ENCODE measurements around the gene IPO4. TPM values are rescaled to one million over a fixed set of nuclear protein-coding genes. Genes with fewer than 3 reads are reported as not detected.

The IPO4 gene
- total and polyA plus RNA-seq, 9 of the 15 experiments (the other 6 are each of a cell fraction or from before 2014, with no cell fraction given), result 7.3 to 122 (median 31.8) TPM

DNA sequence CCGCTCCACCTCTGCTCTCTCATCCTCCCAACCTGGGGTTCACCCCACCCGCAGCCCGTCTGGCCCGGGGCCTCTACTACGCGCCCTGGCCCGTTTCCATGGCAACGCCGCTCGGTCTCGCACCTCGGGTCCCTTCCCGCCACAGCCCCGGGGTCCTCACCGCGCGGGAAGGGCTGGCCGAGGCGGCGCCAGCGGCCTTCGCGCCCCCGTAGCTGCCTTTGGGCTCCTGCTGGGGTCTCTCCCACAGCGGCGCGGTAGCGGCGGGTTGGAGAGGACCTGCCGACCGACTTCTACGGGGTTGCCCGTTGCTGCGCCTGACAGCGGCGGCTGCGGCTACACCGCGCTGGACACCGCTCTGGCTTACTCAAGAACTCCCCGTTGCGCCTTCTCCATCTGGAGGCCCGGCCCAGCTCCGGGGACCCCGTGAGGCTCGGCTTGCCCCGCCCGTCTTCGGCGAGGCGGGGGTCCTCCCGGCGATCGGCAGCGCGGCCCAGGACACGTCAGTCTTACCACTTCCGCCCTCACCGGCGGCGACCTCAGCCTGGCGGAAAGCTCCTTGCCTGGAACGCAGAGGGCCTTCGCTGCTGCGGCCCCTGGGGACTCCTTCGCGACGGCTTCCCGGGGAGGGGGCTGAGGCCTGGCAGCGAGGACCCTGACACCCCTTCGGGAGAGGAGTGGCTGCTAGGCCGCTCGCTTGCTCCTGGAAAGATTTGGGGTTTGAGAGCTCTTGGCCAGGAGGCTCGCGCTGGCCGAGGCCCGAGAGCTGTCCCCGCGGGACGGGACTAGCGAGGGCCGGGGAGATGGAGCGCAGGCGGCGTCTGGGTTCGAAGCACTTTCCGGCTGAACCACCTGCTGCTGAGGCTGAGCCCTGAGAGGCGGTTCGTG, 6.8 kb upstream of the IPO4 start, which contains the start of gene TM9SF1 (continued):
- TF ChIP-seq MCM2 (IDR thresholded peaks at IDR 0.05; ENCODE audit: low read depth) (no peak), NFXL1 (CRISPR knock-in tag; IDR thresholded peaks at IDR 0.05) (no peak), FOXA3 (CRISPR knock-in tag; conservative IDR thresholded peaks at IDR 0.05 in 1 of 2, IDR thresholded peaks at IDR 0.05 in 1 of 2) (no peak), ZNF224 (CRISPR knock-in tag; IDR thresholded peaks at IDR 0.05) (no peak), SMAD2 (IDR thresholded peaks at IDR 0.05; ENCODE audit: low read depth, low read length) (no peak), TSC22D4 (tag; IDR thresholded peaks at IDR 0.05) (no peak), TFE3 (CRISPR knock-in tag; IDR thresholded peaks at IDR 0.05) (no peak), KLF6 (CRISPR knock-in tag; IDR thresholded peaks at IDR 0.05; ENCODE audit: borderline replicate concordance) (0 out of 2 replicates have a peak, but pooled peaks have one; percentile 47), SMARCB1 (IDR thresholded peaks at IDR 0.05; ENCODE audit: insufficient read length, low read depth) (no peak), KLF16 (IDR thresholded peaks at IDR 0.05) (no peak), SMARCA4 (IDR thresholded peaks at IDR 0.05) (no peak), HMG20B (CRISPR knock-in tag; IDR thresholded peaks at IDR 0.05) (no peak), ZNF75A (CRISPR knock-in tag; IDR thresholded peaks at IDR 0.05) (no peak), PHF8 (IDR thresholded peaks at IDR 0.05; ENCODE audit: borderline replicate concordance, low read length) (peak; percentile 79; the same call in 1 of the 2 replicates), PML (IDR thresholded peaks at IDR 0.05; ENCODE audit: low read length) (peak; percentile 18; the same call in 1 of the 2 replicates), SP2 (IDR thresholded peaks at IDR 0.05; ENCODE audit: extremely low read depth, low read depth, low read length, poor library complexity, severe bottlenecking) (no peak), L3MBTL2 (IDR thresholded peaks at IDR 0.05) (peak; percentile 100), DNMT1 (IDR thresholded peaks at IDR 0.05) (no peak), PHB2 (IDR thresholded peaks at IDR 0.05; ENCODE audit: low read depth) (no peak), HMG20A (CRISPR knock-in tag; conservative IDR thresholded peaks at IDR 0.05) (no peak), MTF1 (CRISPR knock-in tag; IDR thresholded peaks at IDR 0.05; ENCODE audit: borderline replicate concordance) (no peak), ZKSCAN3 (CRISPR knock-in tag; IDR thresholded peaks at IDR 0.05) (no peak), SAP30 (IDR thresholded peaks at IDR 0.05; ENCODE audit: borderline replicate concordance, insufficient read depth, low read depth, low read length, poor library complexity, severe bottlenecking) (peak; percentile 48), CXXC5 (CRISPR knock-in tag; IDR thresholded peaks at IDR 0.05) (peak; percentile 84)
- TF ChIP-seq, protein P1, sequence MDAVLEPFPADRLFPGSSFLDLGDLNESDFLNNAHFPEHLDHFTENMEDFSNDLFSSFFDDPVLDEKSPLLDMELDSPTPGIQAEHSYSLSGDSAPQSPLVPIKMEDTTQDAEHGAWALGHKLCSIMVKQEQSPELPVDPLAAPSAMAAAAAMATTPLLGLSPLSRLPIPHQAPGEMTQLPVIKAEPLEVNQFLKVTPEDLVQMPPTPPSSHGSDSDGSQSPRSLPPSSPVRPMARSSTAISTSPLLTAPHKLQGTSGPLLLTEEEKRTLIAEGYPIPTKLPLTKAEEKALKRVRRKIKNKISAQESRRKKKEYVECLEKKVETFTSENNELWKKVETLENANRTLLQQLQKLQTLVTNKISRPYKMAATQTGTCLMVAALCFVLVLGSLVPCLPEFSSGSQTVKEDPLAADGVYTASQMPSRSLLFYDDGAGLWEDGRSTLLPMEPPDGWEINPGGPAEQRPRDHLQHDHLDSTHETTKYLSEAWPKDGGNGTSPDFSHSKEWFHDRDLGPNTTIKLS (IDR thresholded peaks at IDR 0.05; ENCODE audit: borderline replicate concordance, low read depth), result peak; percentile 96
- TF ChIP-seq, protein P2, sequence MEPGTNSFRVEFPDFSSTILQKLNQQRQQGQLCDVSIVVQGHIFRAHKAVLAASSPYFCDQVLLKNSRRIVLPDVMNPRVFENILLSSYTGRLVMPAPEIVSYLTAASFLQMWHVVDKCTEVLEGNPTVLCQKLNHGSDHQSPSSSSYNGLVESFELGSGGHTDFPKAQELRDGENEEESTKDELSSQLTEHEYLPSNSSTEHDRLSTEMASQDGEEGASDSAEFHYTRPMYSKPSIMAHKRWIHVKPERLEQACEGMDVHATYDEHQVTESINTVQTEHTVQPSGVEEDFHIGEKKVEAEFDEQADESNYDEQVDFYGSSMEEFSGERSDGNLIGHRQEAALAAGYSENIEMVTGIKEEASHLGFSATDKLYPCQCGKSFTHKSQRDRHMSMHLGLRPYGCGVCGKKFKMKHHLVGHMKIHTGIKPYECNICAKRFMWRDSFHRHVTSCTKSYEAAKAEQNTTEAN (CRISPR knock-in tag; IDR thresholded peaks at IDR 0.05), result no peak
